ENCODE measurements around the gene ETV3L. TPM values are rescaled to one million over a fixed set of nuclear protein-coding genes. Genes with fewer than 3 reads are reported as not detected.

Gene ETV3L
- not detected for total RNA-seq

- no peak for DNase-seq
Observed at GRCh38 chr1:157099633-157100009, at the start of gene ETV3L. TSS of gene ETV3L (minus strand) at chr1:157099808. CDS start at chr1:157099523, 285 bp downstream.

GRCh38 chr1:157147906-157148700, 48.5 kb upstream of the ETV3L start:
- DNase-seq: peak; percentile 25

GRCh38 chr1:157147037-157147436, 47.4 kb upstream of the ETV3L start:
- DNase-seq: no peak

GRCh38 chr1:157146244-157146643, 46.6 kb upstream of the ETV3L start:
- no peak for DNase-seq

- DNase-seq: no peak
Observed at GRCh38 chr1:157145076-157145475, 45.5 kb upstream of the ETV3L start.

GRCh38 chr1:157144509-157144908, 44.9 kb upstream of the ETV3L start:
- DNase-seq: peak; percentile 15

- DNase-seq: no peak
Observed at GRCh38 chr1:157142765-157143423, 43.3 kb upstream of the ETV3L start.

GRCh38 chr1:157142201-157142600, 42.6 kb upstream of the ETV3L start:
- DNase-seq: no peak

- no peak for DNase-seq
Observed at GRCh38 chr1:157141212-157141855, 41.7 kb upstream of the ETV3L start.

- no peak for DNase-seq
Observed at GRCh38 chr1:157140063-157140588, 40.5 kb upstream of the ETV3L start.

- no peak for DNase-seq
Observed at GRCh38 chr1:157139052-157139715, 39.6 kb upstream of the ETV3L start.

- peak; percentile 96 for DNase-seq
Observed at GRCh38 chr1:157138220-157139051, 38.8 kb upstream of the ETV3L start, which contains the start of gene ETV3. TSS of gene ETV3 (minus strand) at chr1:157138395. CDS start at chr1:157136352, 2,043 bp downstream.

GRCh38 chr1:157137408-157138219, 38.0 kb upstream of the ETV3L start:
- DNase-seq: peak; percentile 28

GRCh38 chr1:157137046-157137407, 37.4 kb upstream of the ETV3L start:
- peak; percentile 10 for DNase-seq

GRCh38 chr1:157136133-157136532, 36.5 kb upstream of the ETV3L start:
- DNase-seq: no peak

- no peak for DNase-seq
Observed at GRCh38 chr1:157135646-157136045, 36.0 kb upstream of the ETV3L start.

GRCh38 chr1:157135070-157135469, 35.5 kb upstream of the ETV3L start:
- no peak for DNase-seq

- no peak for DNase-seq
Observed at GRCh38 chr1:157134442-157134841, 34.8 kb upstream of the ETV3L start.

- DNase-seq: no peak
Observed at GRCh38 chr1:157133426-157133825, 33.8 kb upstream of the ETV3L start.

- DNase-seq: peak; percentile 40
Observed at GRCh38 chr1:157132616-157133167, 33.1 kb upstream of the ETV3L start.
